Kidney (tissue), 14 donors: Measurements from ENCODE around the gene ANGPTL4. TPM values are rescaled to one million over a fixed set of nuclear protein-coding genes. Genes with fewer than 3 reads are reported as not detected.

Source experiments
- DNase-seq, 5 donors: peaks; one replicate each; pipeline ENCODE4 v3.0.0-alpha.2; 2013 to 2020
- FAIRE-seq: peaks from 2 replicates; lab custom pipeline; 2012; peaks lifted over from hg19 to GRCh38; lab: Jason Lieb, UNC
- H3K27ac ChIP-seq, 2 donors: one replicate each; pipeline ENCODE4 v1.7.0; 2013; ENCODE audit warnings: low read depth in 2 of 2, low read length in 2 of 2, inconsistent platforms in 1 of 2
- H3K27me3 ChIP-seq: one replicate; pipeline ENCODE4 v1.7.1; 2013; ENCODE audit warnings: low read length, inconsistent platforms; ENCODE audit not compliant: control insufficient read depth, insufficient read depth
- H3K36me3 ChIP-seq, 3 donors: one replicate each; pipeline versions ENCODE4 v1.7.0 to v1.7.1; 2013; ENCODE audit warnings: low read length in 3 of 3, control low read depth in 1 of 3, inconsistent platforms in 1 of 3; ENCODE audit not compliant: insufficient read depth in 3 of 3, control insufficient read depth in 2 of 3
- H3K4me1 ChIP-seq, 3 donors: one replicate each; pipeline versions ENCODE4 v1.7.0 to v1.7.1; 2013; ENCODE audit warnings: low read length in 3 of 3, inconsistent platforms in 1 of 3, low read depth in 1 of 3; ENCODE audit not compliant: control insufficient read depth in 2 of 3, insufficient read depth in 2 of 3
- H3K4me3 ChIP-seq, 3 donors: one replicate each; pipeline versions ENCODE4 v1.7.0 to v1.8.1; 2013; ENCODE audit warnings: low read length in 3 of 3, control low read depth in 1 of 3, inconsistent platforms in 1 of 3
- H3K9ac ChIP-seq, 3 donors: one replicate each; pipeline versions ENCODE4 v1.7.0 to v1.7.1; 2013; ENCODE audit warnings: low read length in 3 of 3, control low read depth in 1 of 3, inconsistent platforms in 1 of 3
- H3K9me3 ChIP-seq, 3 donors: one replicate each; pipeline versions ENCODE4 v1.7.0 to v1.7.1; 2013; ENCODE audit warnings: low read length in 3 of 3, control low read depth in 1 of 3, inconsistent platforms in 1 of 3; ENCODE audit not compliant: control insufficient read depth in 2 of 3, insufficient read depth in 1 of 3
- CTCF ChIP-seq: IDR thresholded peaks from 3 replicates; pipeline ENCODE4 v1.5.1; 2012; ENCODE audit warnings: mild to moderate bottlenecking, moderate library complexity, borderline replicate concordance; ENCODE audit not compliant: insufficient read depth; ENCODE audit errors: extremely low read depth
- intact Hi-C: fragments of 100-400 bp; cut with DNase I; formaldehyde crosslinking; loops from one replicate; pipeline ENCODE4 v1.11.1; 2022
- polyA plus RNA-seq: library from polyadenylated mRNA; stranded (reverse); fragments of 350-450 nt; fragmentation: Illumina TruSeq; extraction: RNeasy Lipid Tissue Mini Kit (QIAGEN cat#74804); gene quantifications from one replicate; pipeline ENCODE4 v1.2.3, GENCODE V29; 2014; ENCODE audit warnings: low read depth, low replicate concordance; ENCODE audit not compliant: insufficient read depth
- total RNA-seq: library from RNA; stranded (reverse); fragmentation: NEBNext Ultra II Directional; extraction: Animal tissue kit (Norgen Biotek cat#: 25700); gene quantifications from one replicate; pipeline ENCODE4 v1.2.1, GENCODE V29; 2021
- donor health status: control.
- donor health status: control.
- donor health status: control.
- donor health status: control.
- donor health status: control.
- donor health status: DM: yes; HTN: yes; CAD: no.
- donor health status: Normal renal cell carcinoma (clear cell type).

The ANGPTL4 gene
- total and polyA plus RNA-seq, 2 donors from 2014 or later, result 7.2 to 40.3 TPM

- DNase-seq, result no peak
- H3K36me3 ChIP-seq, result no peaks in the 10 kb centered on the region
- intact Hi-C loops, result no loop called here
- no peak for FAIRE-seq
- H3K9me3 ChIP-seq, result no peaks in the 10 kb centered on the region
- peaks cover 0 to 9% (median 0%) of the 10 kb centered on the region in 3 donors for H3K4me1 ChIP-seq
- TF ChIP-seq CTCF, result no peak
- no peak overlapping the region for H3K27ac ChIP-seq
- H3K9ac ChIP-seq, result no peak overlapping the region
- peaks cover 13% of the 10 kb centered on the region for H3K27me3 ChIP-seq
- no peak overlapping the region for H3K4me3 ChIP-seq
Observed at GRCh38 chr19:8331263-8331845, 32.6 kb upstream of the ANGPTL4 start.

- TF ChIP-seq CTCF, result no peak
- no peak overlapping the region for H3K9ac ChIP-seq
- DNase-seq (peak in 1 of 5 donors; percentile 60), FAIRE-seq (no peak)
- peaks cover 13% of the 10 kb centered on the region for H3K27me3 ChIP-seq
- peaks cover 0 to 11% (median 0%) of the 10 kb centered on the region in 3 donors for H3K4me1 ChIP-seq
- no peaks in the 10 kb centered on the region for H3K9me3 ChIP-seq
- intact Hi-C loops, result no loop called here
- no peak overlapping the region for H3K27ac ChIP-seq
- no peaks in the 10 kb centered on the region for H3K36me3 ChIP-seq
- no peak overlapping the region for H3K4me3 ChIP-seq
Observed at GRCh38 chr19:8332976-8333766, 30.8 kb upstream of the ANGPTL4 start.

- Histone ChIP-seq H3K27me3 (peaks cover 14% of the 10 kb centered on the region), H3K36me3 (no peaks in the 10 kb centered on the region), H3K9ac (no peak overlapping the region), H3K4me1 (peaks cover 0 to 11% (median 0%) of the 10 kb centered on the region in 3 donors), H3K9me3 (no peaks in the 10 kb centered on the region), H3K4me3 (no peak overlapping the region), H3K27ac (no peak overlapping the region)
- intact Hi-C loops, result no loop called here
- no peak for FAIRE-seq
- DNase-seq, result no peak
- no peak for TF ChIP-seq CTCF
Observed at GRCh38 chr19:8333767-8334457, 30.0 kb upstream of the ANGPTL4 start.
